ENCODE data around the gene PTPRN2. TPM values are rescaled to one million over a fixed set of nuclear protein-coding genes. Genes with fewer than 3 reads are reported as not detected.
"Not testable (repeated sequence)": the region's sequence is repeated elsewhere in the genome, so short reads cannot be mapped to it uniquely, and the experiment has no call there.

Gene PTPRN2
- total RNA-seq, 1 experiment from 2014 or later, result 0.11 TPM

- Histone ChIP-seq H3K9me3 (ENCODE audit: low read depth, low read length, poor library complexity, severe bottlenecking) (no peaks in the 10 kb centered on the region), H3K36me3 (ENCODE audit: insufficient read depth, low read length, poor library complexity, severe bottlenecking) (no peaks in the 10 kb centered on the region), H3K27me3 (replicated peaks; ENCODE audit: insufficient read depth, low read depth, low read length, poor library complexity) (peaks cover 13% of the 10 kb centered on the region), H3K27ac (ENCODE audit: low read depth, low read length, poor library complexity, severe bottlenecking) (no peak overlapping the region), H3K4me3 (ENCODE audit: low read depth, low read length, poor library complexity, severe bottlenecking) (no peak overlapping the region), H3K4me1 (ENCODE audit: insufficient read depth, low read length, poor library complexity, severe bottlenecking) (no peaks in the 10 kb centered on the region)
- ChIA-PET POLR2A (ENCODE audit: low non-redundant PET) (no interaction called here), CTCF (no interaction called here)
- TF ChIP-seq CTCF (conservative IDR thresholded peaks at IDR 0.05; ENCODE audit: low read depth, low read length), result no peak
- no peak for TF ChIP-seq EZH2 (IDR thresholded peaks at IDR 0.05; ENCODE audit: borderline replicate concordance, low read depth, low read length, poor library complexity, severe bottlenecking)
- intact Hi-C loops (cut with micrococcal nuclease; ENCODE audit: unreplicated experiment), result no loop called here
- no TSS peak for BruUV-seq (replicated peaks)
- DNase-seq (ENCODE audit: low spot score), result no peak
These were observed 683.9 kb downstream of the PTPRN2 start for GRCh38 chr7:157903710-157904109.

GRCh38 chr7:157903296-157903695 is 684.3 kb downstream of the PTPRN2 start:
- Histone ChIP-seq H3K4me1 (ENCODE audit: insufficient read depth, low read length, poor library complexity, severe bottlenecking) (no peaks in the 10 kb centered on the region), H3K36me3 (ENCODE audit: insufficient read depth, low read length, poor library complexity, severe bottlenecking) (no peaks in the 10 kb centered on the region), H3K27ac (ENCODE audit: low read depth, low read length, poor library complexity, severe bottlenecking) (no peak overlapping the region), H3K27me3 (replicated peaks; ENCODE audit: insufficient read depth, low read depth, low read length, poor library complexity) (peaks cover 13% of the 10 kb centered on the region), H3K4me3 (ENCODE audit: low read depth, low read length, poor library complexity, severe bottlenecking) (no peak overlapping the region), H3K9me3 (ENCODE audit: low read depth, low read length, poor library complexity, severe bottlenecking) (no peaks in the 10 kb centered on the region)
- ChIA-PET POLR2A (ENCODE audit: low non-redundant PET) (no interaction called here), CTCF (no interaction called here)
- no peak for DNase-seq (ENCODE audit: low spot score)
- intact Hi-C loops (cut with micrococcal nuclease; ENCODE audit: unreplicated experiment), result no loop called here
- BruUV-seq (replicated peaks), result no TSS peak
- TF ChIP-seq EZH2 (IDR thresholded peaks at IDR 0.05; ENCODE audit: borderline replicate concordance, low read depth, low read length, poor library complexity, severe bottlenecking), result no peak
- TF ChIP-seq CTCF (conservative IDR thresholded peaks at IDR 0.05; ENCODE audit: low read depth, low read length), result no peak

- H3K4me1 ChIP-seq (ENCODE audit: insufficient read depth, low read length, poor library complexity, severe bottlenecking); H3K9me3 ChIP-seq (ENCODE audit: low read depth, low read length, poor library complexity, severe bottlenecking); CTCF ChIA-PET; H3K4me3 ChIP-seq (ENCODE audit: low read depth, low read length, poor library complexity, severe bottlenecking); DNase-seq (ENCODE audit: low spot score); H3K36me3 ChIP-seq (ENCODE audit: insufficient read depth, low read length, poor library complexity, severe bottlenecking); POLR2A ChIA-PET (ENCODE audit: low non-redundant PET); BruUV-seq (replicated peaks); H3K27ac ChIP-seq (ENCODE audit: low read depth, low read length, poor library complexity, severe bottlenecking); intact Hi-C loops (cut with micrococcal nuclease; ENCODE audit: unreplicated experiment): not testable (repeated sequence)
- H3K27me3 ChIP-seq (replicated peaks; ENCODE audit: insufficient read depth, low read depth, low read length, poor library complexity), result peaks cover 13% of the 10 kb centered on the region
These were observed 685.6 kb downstream of the PTPRN2 start for GRCh38 chr7:157901816-157902610.

- H3K27ac ChIP-seq (ENCODE audit: low read depth, low read length, poor library complexity, severe bottlenecking), result no peak overlapping the region
- H3K4me1 ChIP-seq (ENCODE audit: insufficient read depth, low read length, poor library complexity, severe bottlenecking), result no peaks in the 10 kb centered on the region
- BruUV-seq (replicated peaks), result no TSS peak
- H3K27me3 ChIP-seq (replicated peaks; ENCODE audit: insufficient read depth, low read depth, low read length, poor library complexity), result peaks cover 13% of the 10 kb centered on the region
- H3K9me3 ChIP-seq (ENCODE audit: low read depth, low read length, poor library complexity, severe bottlenecking), result no peaks in the 10 kb centered on the region
- no peak for TF ChIP-seq CTCF (conservative IDR thresholded peaks at IDR 0.05; ENCODE audit: low read depth, low read length)
- no peak for TF ChIP-seq EZH2 (IDR thresholded peaks at IDR 0.05; ENCODE audit: borderline replicate concordance, low read depth, low read length, poor library complexity, severe bottlenecking)
- H3K36me3 ChIP-seq (ENCODE audit: insufficient read depth, low read length, poor library complexity, severe bottlenecking), result no peaks in the 10 kb centered on the region
- intact Hi-C loops (cut with micrococcal nuclease; ENCODE audit: unreplicated experiment), result no loop called here
- CTCF ChIA-PET, result no interaction called here
- POLR2A ChIA-PET (ENCODE audit: low non-redundant PET), result no interaction called here
- H3K4me3 ChIP-seq (ENCODE audit: low read depth, low read length, poor library complexity, severe bottlenecking), result no peak overlapping the region
- no peak for DNase-seq (ENCODE audit: low spot score)
These were observed 686.5 kb downstream of the PTPRN2 start for GRCh38 chr7:157901166-157901565.

Measured in A673 (cell line).